Activated naive CD8-positive, alpha-beta T cell treated with anti-CD3 and anti-CD28 coated beads, Interleukin-2, amount 50 U/mL, for 24 hours (primary cell): Measurements from ENCODE around the gene LMO4.

Source experiments
- ATAC-seq: fragments of 150-1000 bp; cut with Tn5 transposase; one replicate; pipeline ENCODE4 v1.10.0; 2021
- DNase-seq: peaks from one replicate; pipeline ENCODE4 v3.0.0; 2021
- H3K27ac Mint-ChIP-seq: one replicate; pipeline ENCODE4 v1.8.0; 2021; ENCODE audit warnings: mild to moderate bottlenecking, mixed read lengths
- H3K27me3 Mint-ChIP-seq: one replicate; pipeline ENCODE4 v1.8.0; 2021; ENCODE audit warnings: mixed read lengths
- H3K36me3 Mint-ChIP-seq: one replicate; pipeline ENCODE4 v1.8.0; 2021; ENCODE audit warnings: low read depth, mixed read lengths
- H3K4me1 Mint-ChIP-seq: one replicate; pipeline ENCODE4 v1.8.0; 2021; ENCODE audit warnings: mixed read lengths
- H3K4me3 Mint-ChIP-seq: one replicate; pipeline ENCODE4 v1.8.0; 2021; ENCODE audit warnings: mild to moderate bottlenecking, moderate library complexity, mixed read lengths
- H3K9me3 Mint-ChIP-seq: one replicate; pipeline ENCODE4 v1.8.0; 2021; ENCODE audit warnings: mixed read lengths

The LMO4 gene

GRCh38 chr1:87334351-87335174 is 5.9 kb downstream of the LMO4 start:
- peak overlapping the region; percentile 85 for H3K4me3 Mint-ChIP-seq
- peaks cover 6% of the 10 kb centered on the region for H3K27me3 Mint-ChIP-seq
- DNase-seq (peak; percentile 28), ATAC-seq (peak; percentile 17)
- H3K27ac Mint-ChIP-seq, result peak overlapping the region; percentile 92
- no peaks in the 10 kb centered on the region for H3K9me3 Mint-ChIP-seq
- H3K4me1 Mint-ChIP-seq, result peaks cover 78% of the 10 kb centered on the region
- peaks cover 28% of the 10 kb centered on the region for H3K36me3 Mint-ChIP-seq

- peak overlapping the region; percentile 92 for H3K27ac Mint-ChIP-seq
- H3K27me3 Mint-ChIP-seq, result peaks cover 6% of the 10 kb centered on the region
- H3K36me3 Mint-ChIP-seq, result peaks cover 35% of the 10 kb centered on the region
- peaks cover 72% of the 10 kb centered on the region for H3K4me1 Mint-ChIP-seq
- no peaks in the 10 kb centered on the region for H3K9me3 Mint-ChIP-seq
- peak; percentile 73 for DNase-seq
- H3K4me3 Mint-ChIP-seq, result peak overlapping the region; percentile 85
- peak; percentile 62 for ATAC-seq
Measured at GRCh38 chr1:87335175-87335884, 6.7 kb downstream of the LMO4 start.

GRCh38 chr1:87336623-87337067 is 8.0 kb downstream of the LMO4 start:
- Mint-ChIP-seq H3K27ac (peak overlapping the region; percentile 29), H3K27me3 (peaks cover 6% of the 10 kb centered on the region), H3K4me1 (peaks cover 63% of the 10 kb centered on the region), H3K9me3 (no peaks in the 10 kb centered on the region), H3K4me3 (peak overlapping the region; percentile 85), H3K36me3 (peaks cover 45% of the 10 kb centered on the region)
- DNase-seq, result no peak
- no peak for ATAC-seq

GRCh38 chr1:87337606-87338005 is 8.9 kb downstream of the LMO4 start:
- H3K4me3 Mint-ChIP-seq, result no peak overlapping the region
- H3K27me3 Mint-ChIP-seq, result peaks cover 2% of the 10 kb centered on the region
- H3K27ac Mint-ChIP-seq, result no peak overlapping the region
- H3K36me3 Mint-ChIP-seq, result peaks cover 46% of the 10 kb centered on the region
- ATAC-seq (no peak), DNase-seq (no peak)
- H3K4me1 Mint-ChIP-seq, result peaks cover 54% of the 10 kb centered on the region
- no peaks in the 10 kb centered on the region for H3K9me3 Mint-ChIP-seq

GRCh38 chr1:87338566-87338965 is 9.9 kb downstream of the LMO4 start:
- Mint-ChIP-seq H3K27me3 (no peaks in the 10 kb centered on the region), H3K4me3 (no peak overlapping the region), H3K4me1 (peaks cover 44% of the 10 kb centered on the region), H3K9me3 (no peaks in the 10 kb centered on the region), H3K36me3 (peaks cover 41% of the 10 kb centered on the region), H3K27ac (no peak overlapping the region)
- ATAC-seq (no peak), DNase-seq (no peak)

GRCh38 chr1:87344231-87344630 is 15.6 kb downstream of the LMO4 start:
- no peak overlapping the region for H3K4me3 Mint-ChIP-seq
- DNase-seq (no peak), ATAC-seq (no peak)
- no peaks in the 10 kb centered on the region for H3K9me3 Mint-ChIP-seq
- H3K4me1 Mint-ChIP-seq, result peaks cover 3% of the 10 kb centered on the region
- H3K36me3 Mint-ChIP-seq, result peaks cover 36% of the 10 kb centered on the region
- no peaks in the 10 kb centered on the region for H3K27me3 Mint-ChIP-seq
- no peak overlapping the region for H3K27ac Mint-ChIP-seq

GRCh38 chr1:87346130-87346814 is 17.6 kb downstream of the LMO4 start:
- Mint-ChIP-seq H3K36me3 (peaks cover 19% of the 10 kb centered on the region), H3K9me3 (no peaks in the 10 kb centered on the region), H3K27ac (no peak overlapping the region), H3K4me3 (no peak overlapping the region), H3K4me1 (peaks cover 2% of the 10 kb centered on the region), H3K27me3 (no peaks in the 10 kb centered on the region)
- DNase-seq (no peak), ATAC-seq (no peak)

GRCh38 chr1:87348341-87349019 is 19.8 kb downstream of the LMO4 start:
- Mint-ChIP-seq H3K9me3 (no peaks in the 10 kb centered on the region), H3K27me3 (no peaks in the 10 kb centered on the region), H3K4me1 (peaks cover 2% of the 10 kb centered on the region), H3K27ac (no peak overlapping the region), H3K4me3 (no peak overlapping the region), H3K36me3 (peaks cover 6% of the 10 kb centered on the region)
- ATAC-seq (no peak), DNase-seq (no peak)

- DNase-seq (no peak), ATAC-seq (no peak)
- Mint-ChIP-seq H3K27me3 (no peaks in the 10 kb centered on the region), H3K9me3 (no peaks in the 10 kb centered on the region), H3K4me3 (no peak overlapping the region), H3K36me3 (peaks cover 5% of the 10 kb centered on the region), H3K4me1 (peaks cover 2% of the 10 kb centered on the region), H3K27ac (no peak overlapping the region)
Measured at GRCh38 chr1:87349036-87349435, 20.4 kb downstream of the LMO4 start.

- DNase-seq (no peak), ATAC-seq (no peak)
- H3K27me3 Mint-ChIP-seq, result no peaks in the 10 kb centered on the region
- H3K4me3 Mint-ChIP-seq, result no peak overlapping the region
- H3K4me1 Mint-ChIP-seq, result no peaks in the 10 kb centered on the region
- no peak overlapping the region for H3K27ac Mint-ChIP-seq
- no peaks in the 10 kb centered on the region for H3K36me3 Mint-ChIP-seq
- H3K9me3 Mint-ChIP-seq, result no peaks in the 10 kb centered on the region
Measured at GRCh38 chr1:87355894-87356293, 27.2 kb downstream of the LMO4 start.

GRCh38 chr1:87356591-87356990 is 27.9 kb downstream of the LMO4 start:
- Mint-ChIP-seq H3K4me1 (no peaks in the 10 kb centered on the region), H3K9me3 (no peaks in the 10 kb centered on the region), H3K27ac (no peak overlapping the region), H3K36me3 (no peaks in the 10 kb centered on the region), H3K27me3 (no peaks in the 10 kb centered on the region), H3K4me3 (no peak overlapping the region)
- ATAC-seq (no peak), DNase-seq (no peak)

- H3K27me3 Mint-ChIP-seq, result no peaks in the 10 kb centered on the region
- no peaks in the 10 kb centered on the region for H3K4me1 Mint-ChIP-seq
- peak; percentile 43 for ATAC-seq
Measured at GRCh38 chr1:87358219-87358618, 29.5 kb downstream of the LMO4 start.

GRCh38 chr1:87359586-87359985 is 30.9 kb downstream of the LMO4 start:
- H3K27ac Mint-ChIP-seq, result no peak overlapping the region
- no peak for ATAC-seq
- no peaks in the 10 kb centered on the region for H3K9me3 Mint-ChIP-seq
- H3K4me3 Mint-ChIP-seq, result no peak overlapping the region
- H3K36me3 Mint-ChIP-seq, result no peaks in the 10 kb centered on the region
- H3K27me3 Mint-ChIP-seq, result no peaks in the 10 kb centered on the region
- no peak for DNase-seq
- H3K4me1 Mint-ChIP-seq, result no peaks in the 10 kb centered on the region

More at GRCh38 chr1:87358219-87358618, 29.5 kb downstream of the LMO4 start:
- Mint-ChIP-seq H3K27ac (no peak overlapping the region), H3K36me3 (no peaks in the 10 kb centered on the region), H3K4me3 (no peak overlapping the region), H3K9me3 (no peaks in the 10 kb centered on the region)
- no peak for DNase-seq

- Mint-ChIP-seq H3K4me3 (no peak overlapping the region), H3K27me3 (no peaks in the 10 kb centered on the region), H3K4me1 (no peaks in the 10 kb centered on the region), H3K9me3 (peaks cover 5% of the 10 kb centered on the region), H3K36me3 (no peaks in the 10 kb centered on the region), H3K27ac (no peak overlapping the region)
- no peak for DNase-seq
- no peak for ATAC-seq
Measured at GRCh38 chr1:87362063-87362833, 33.6 kb downstream of the LMO4 start.
